ENCODE data around the gene SARM1.

DNA sequence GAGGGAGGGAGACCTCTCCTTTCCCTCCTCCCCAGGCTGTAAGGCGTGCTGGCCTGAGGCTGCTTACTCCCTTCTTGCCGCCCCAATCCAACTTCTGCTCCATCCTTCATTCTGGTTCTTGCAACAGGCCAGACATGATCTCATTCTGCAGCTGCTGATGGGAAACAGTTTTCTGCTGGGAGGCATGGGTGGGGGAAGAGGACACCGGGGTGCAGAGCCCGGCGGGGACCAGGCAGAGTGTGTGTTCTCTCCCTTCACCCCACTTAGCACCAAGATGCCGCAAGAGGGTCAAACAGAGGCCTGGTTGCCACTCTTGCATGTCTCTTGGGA is 1.4 kb downstream of the SARM1 start:
- TF ChIP-seq, protein P1, sequence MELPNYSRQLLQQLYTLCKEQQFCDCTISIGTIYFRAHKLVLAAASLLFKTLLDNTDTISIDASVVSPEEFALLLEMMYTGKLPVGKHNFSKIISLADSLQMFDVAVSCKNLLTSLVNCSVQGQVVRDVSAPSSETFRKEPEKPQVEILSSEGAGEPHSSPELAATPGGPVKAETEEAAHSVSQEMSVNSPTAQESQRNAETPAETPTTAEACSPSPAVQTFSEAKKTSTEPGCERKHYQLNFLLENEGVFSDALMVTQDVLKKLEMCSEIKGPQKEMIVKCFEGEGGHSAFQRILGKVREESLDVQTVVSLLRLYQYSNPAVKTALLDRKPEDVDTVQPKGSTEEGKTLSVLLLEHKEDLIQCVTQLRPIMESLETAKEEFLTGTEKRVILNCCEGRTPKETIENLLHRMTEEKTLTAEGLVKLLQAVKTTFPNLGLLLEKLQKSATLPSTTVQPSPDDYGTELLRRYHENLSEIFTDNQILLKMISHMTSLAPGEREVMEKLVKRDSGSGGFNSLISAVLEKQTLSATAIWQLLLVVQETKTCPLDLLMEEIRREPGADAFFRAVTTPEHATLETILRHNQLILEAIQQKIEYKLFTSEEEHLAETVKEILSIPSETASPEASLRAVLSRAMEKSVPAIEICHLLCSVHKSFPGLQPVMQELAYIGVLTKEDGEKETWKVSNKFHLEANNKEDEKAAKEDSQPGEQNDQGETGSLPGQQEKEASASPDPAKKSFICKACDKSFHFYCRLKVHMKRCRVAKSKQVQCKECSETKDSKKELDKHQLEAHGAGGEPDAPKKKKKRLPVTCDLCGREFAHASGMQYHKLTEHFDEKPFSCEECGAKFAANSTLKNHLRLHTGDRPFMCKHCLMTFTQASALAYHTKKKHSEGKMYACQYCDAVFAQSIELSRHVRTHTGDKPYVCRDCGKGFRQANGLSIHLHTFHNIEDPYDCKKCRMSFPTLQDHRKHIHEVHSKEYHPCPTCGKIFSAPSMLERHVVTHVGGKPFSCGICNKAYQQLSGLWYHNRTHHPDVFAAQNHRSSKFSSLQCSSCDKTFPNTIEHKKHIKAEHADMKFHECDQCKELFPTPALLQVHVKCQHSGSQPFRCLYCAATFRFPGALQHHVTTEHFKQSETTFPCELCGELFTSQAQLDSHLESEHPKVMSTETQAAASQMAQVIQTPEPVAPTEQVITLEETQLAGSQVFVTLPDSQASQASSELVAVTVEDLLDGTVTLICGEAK (IDR thresholded peaks at IDR 0.05) = no peak
- TF ChIP-seq, protein P1 (CRISPR knock-in tag; IDR thresholded peaks at IDR 0.05) = no peak
- TF ChIP-seq FOXJ3 (CRISPR knock-in tag; IDR thresholded peaks at IDR 0.05) (no peak), PHF21A (IDR thresholded peaks at IDR 0.05; ENCODE audit: borderline replicate concordance, low read depth) (no peak), KAT8 (IDR thresholded peaks at IDR 0.05; ENCODE audit: low read depth) (no peak), SMC3 (conservative IDR thresholded peaks at IDR 0.05; ENCODE audit: insufficient read depth, low read depth, low read length) (no peak)

Data from K562 (cell line).